GM21515 (cell line): ENCODE measurements around the gene C1QL1.

Experiments used
- ATAC-seq: cut with Tn5 transposase; IDR thresholded peaks from one replicate; pipeline ENCODE4 v1.9.1; 2021; ENCODE audit not compliant: unreplicated experiment

The C1QL1 gene

GRCh38 chr17:44932096-44932786 is 35.9 kb downstream of the C1QL1 start:
- no peak for ATAC-seq

- ATAC-seq: no peak
Observed at GRCh38 chr17:44931376-44931775, 36.7 kb downstream of the C1QL1 start.

- ATAC-seq: no peak
Observed at GRCh38 chr17:44930667-44931066, 37.4 kb downstream of the C1QL1 start.

- no peak for ATAC-seq
Observed at GRCh38 chr17:44928950-44929720, 39.0 kb downstream of the C1QL1 start.

GRCh38 chr17:44928136-44928535 is 40.0 kb downstream of the C1QL1 start:
- ATAC-seq: no peak

GRCh38 chr17:44927696-44928095 is 40.4 kb downstream of the C1QL1 start:
- no peak for ATAC-seq

GRCh38 chr17:44926821-44927525 is 41.1 kb downstream of the C1QL1 start:
- ATAC-seq: no peak

- no peak for ATAC-seq
Observed at GRCh38 chr17:44925731-44926697, 42.1 kb downstream of the C1QL1 start.

GRCh38 chr17:44924107-44924544 is 44.0 kb downstream of the C1QL1 start:
- ATAC-seq: no peak

GRCh38 chr17:44922746-44923470 is 45.2 kb downstream of the C1QL1 start:
- no peak for ATAC-seq

- no peak for ATAC-seq
Observed at GRCh38 chr17:44922136-44922535, 46.0 kb downstream of the C1QL1 start.

- ATAC-seq: no peak
Observed at GRCh38 chr17:44921122-44921882, 46.8 kb downstream of the C1QL1 start.

- no peak for ATAC-seq
Observed at GRCh38 chr17:44920565-44920940, 47.5 kb downstream of the C1QL1 start.

- ATAC-seq: no peak
Observed at GRCh38 chr17:44919885-44920564, 48.1 kb downstream of the C1QL1 start.

GRCh38 chr17:44919411-44919810 is 48.7 kb downstream of the C1QL1 start:
- no peak for ATAC-seq

- ATAC-seq: no peak
Observed at GRCh38 chr17:44918006-44918405, 50.1 kb downstream of the C1QL1 start.

GRCh38 chr17:44917456-44917855 is 50.6 kb downstream of the C1QL1 start:
- ATAC-seq: no peak

- no peak for ATAC-seq
Observed at GRCh38 chr17:44916781-44917241, 51.3 kb downstream of the C1QL1 start.
